CD8-positive, alpha-beta memory T cell (primary cell): ENCODE results near the gene RCC2. TPM values are rescaled to one million over a fixed set of nuclear protein-coding genes. Genes with fewer than 3 reads are reported as not detected.
A peak's percentile ranks its signal among the peaks of the same experiment; 100 is the strongest.

Source experiments
- CTCF ChIA-PET: fragments of 350-600 bp; sonication (Branson Sonifier 250); formaldehyde crosslinking; loops from one replicate; lab custom pipeline; 2021; ENCODE audit warnings: antibody characterized with exemption; lab: Charles Lee
- POLR2A ChIA-PET: fragments of 350-600 bp; sonication (Branson Sonifier 250); formaldehyde crosslinking; loops from one replicate; lab custom pipeline; 2021; ENCODE audit warnings: antibody characterized with exemption; lab: Charles Lee
- DNase-seq, 5 donors: peaks; one replicate each; pipeline versions ENCODE4 v3.0.0 to v3.0.0-alpha.2; 2020 to 2022; ENCODE audit warnings: mixed read lengths in 1 of 5
- H3K27ac ChIP-seq: one replicate; pipeline ENCODE4 v1.7.0; 2013; ENCODE audit warnings: low read depth, mild to moderate bottlenecking, low read length, moderate library complexity
- H3K27me3 ChIP-seq: 2 replicates; pipeline ENCODE4 v1.7.0; 2013; ENCODE audit warnings: low read length, mild to moderate bottlenecking; ENCODE audit not compliant: insufficient read depth, poor library complexity, severe bottlenecking
- H3K36me3 ChIP-seq: 2 replicates; pipeline ENCODE4 v1.7.0; 2013; ENCODE audit warnings: mild to moderate bottlenecking, low read length, moderate library complexity; ENCODE audit not compliant: insufficient read depth
- H3K4me1 ChIP-seq: 2 replicates; pipeline ENCODE4 v1.7.0; 2013; ENCODE audit warnings: mild to moderate bottlenecking, low read length, moderate library complexity; ENCODE audit not compliant: insufficient read depth
- H3K4me3 ChIP-seq: 2 replicates; pipeline ENCODE4 v1.7.0; 2013; ENCODE audit warnings: mild to moderate bottlenecking, low read length
- H3K9me3 ChIP-seq: 2 replicates; pipeline ENCODE4 v1.7.0; 2013; ENCODE audit warnings: mild to moderate bottlenecking, low read length
- H3K27ac Mint-ChIP-seq, 8 donors: one replicate each; pipeline ENCODE4 v1.8.0; 2020 to 2021; ENCODE audit warnings: mixed read lengths in 8 of 8, mild to moderate bottlenecking in 6 of 8, inconsistent platforms in 3 of 8, moderate library complexity in 3 of 8
- H3K27me3 Mint-ChIP-seq, 2 donors: one replicate each; pipeline ENCODE4 v1.8.0; 2020 to 2021; ENCODE audit warnings: mixed read lengths in 2 of 2, mild to moderate bottlenecking in 1 of 2, moderate library complexity in 1 of 2
- H3K36me3 Mint-ChIP-seq, 3 donors: one replicate each; pipeline ENCODE4 v1.8.0; 2020 to 2021; ENCODE audit warnings: mixed read lengths in 3 of 3, inconsistent platforms in 1 of 3, mild to moderate bottlenecking in 1 of 3
- H3K4me1 Mint-ChIP-seq, 3 donors: one replicate each; pipeline ENCODE4 v1.8.0; 2020 to 2021; ENCODE audit warnings: mixed read lengths in 3 of 3, inconsistent platforms in 1 of 3, mild to moderate bottlenecking in 1 of 3
- H3K4me3 Mint-ChIP-seq, 7 donors: one replicate each; pipeline ENCODE4 v1.8.0; 2020 to 2021; ENCODE audit warnings: mixed read lengths in 7 of 7, mild to moderate bottlenecking in 6 of 7, moderate library complexity in 4 of 7, inconsistent platforms in 2 of 7
- H3K9me3 Mint-ChIP-seq, 5 donors: one replicate each; pipeline ENCODE4 v1.8.0; 2020 to 2022; ENCODE audit warnings: mixed read lengths in 5 of 5, mild to moderate bottlenecking in 3 of 5, moderate library complexity in 2 of 5, inconsistent platforms in 1 of 5
- polyA plus RNA-seq: library from polyadenylated mRNA; unstranded; fragments of 300-500 nt; fragmentation: Illumina TruSeq; gene quantifications from one replicate; pipeline ENCODE4 v1.2.3, GENCODE V29; 2021
- total RNA-seq, 2 experiments: library from RNA; stranded (reverse); gene quantifications; one replicate each; pipeline ENCODE4 v1.2.3, GENCODE V29; 2021

Gene RCC2
- total and polyA plus RNA-seq, 3 experiments from 2014 or later: 27.5 to 156 (median 156) TPM

- no peaks in the 10 kb centered on the region for H3K4me1 ChIP-seq
- no peaks in the 10 kb centered on the region for H3K27me3 ChIP-seq
- ChIA-PET POLR2A (no interaction called here), CTCF (no interaction called here)
- H3K27me3 Mint-ChIP-seq: peaks cover 4 to 14% of the 10 kb centered on the region in 2 donors
- no peak overlapping the region for H3K4me3 ChIP-seq
- H3K27ac ChIP-seq: no peak overlapping the region
- H3K36me3 ChIP-seq: no peaks in the 10 kb centered on the region
- H3K9me3 ChIP-seq: no peaks in the 10 kb centered on the region
- no peak overlapping the region for H3K27ac Mint-ChIP-seq
- DNase-seq: no peak
- no peaks in the 10 kb centered on the region for H3K4me1 Mint-ChIP-seq
- no peak overlapping the region for H3K4me3 Mint-ChIP-seq
- no peaks in the 10 kb centered on the region for H3K9me3 Mint-ChIP-seq
- H3K36me3 Mint-ChIP-seq: no peaks in the 10 kb centered on the region
Measured at GRCh38 chr1:17372955-17373354, 66.5 kb downstream of the RCC2 start.

GRCh38 chr1:17371896-17372295, 67.6 kb downstream of the RCC2 start, which contains the start of gene PADI6:
PADI6 (plus strand) TSS chr1:17372196; CDS start chr1:17372246, 50 bp downstream.
- no peaks in the 10 kb centered on the region for H3K4me1 ChIP-seq
- CTCF ChIA-PET: no interaction called here
- no peaks in the 10 kb centered on the region for H3K27me3 ChIP-seq
- no peak for DNase-seq
- H3K27ac ChIP-seq: no peak within 1 kb of the TSS
- no peak within 1 kb of the TSS for H3K27ac Mint-ChIP-seq
- H3K4me3 Mint-ChIP-seq: no peak within 1 kb of the TSS
- H3K9me3 Mint-ChIP-seq: no peaks in the 10 kb centered on the region
- H3K4me1 Mint-ChIP-seq: no peaks in the 10 kb centered on the region
- no peaks in the 10 kb centered on the region for H3K36me3 Mint-ChIP-seq
- H3K36me3 ChIP-seq: no peaks in the 10 kb centered on the region
- peaks cover 5 to 11% of the 10 kb centered on the region in 2 donors for H3K27me3 Mint-ChIP-seq
- POLR2A ChIA-PET: no interaction called here
- H3K4me3 ChIP-seq: no peak within 1 kb of the TSS
- H3K9me3 ChIP-seq: no peaks in the 10 kb centered on the region

- POLR2A ChIA-PET: no interaction called here
- Histone ChIP-seq H3K4me3 (no peak overlapping the region), H3K27me3 (no peaks in the 10 kb centered on the region), H3K4me1 (no peaks in the 10 kb centered on the region), H3K9me3 (no peaks in the 10 kb centered on the region), H3K27ac (no peak overlapping the region), H3K36me3 (no peaks in the 10 kb centered on the region)
- no peaks in the 10 kb centered on the region for H3K4me1 Mint-ChIP-seq
- CTCF ChIA-PET: no interaction called here
- no peak overlapping the region for H3K4me3 Mint-ChIP-seq
- DNase-seq: no peak
- no peaks in the 10 kb centered on the region for H3K9me3 Mint-ChIP-seq
- peak overlapping the region in 1 of 8 donors; percentile 19 for H3K27ac Mint-ChIP-seq
- H3K27me3 Mint-ChIP-seq: peaks cover 6 to 9% of the 10 kb centered on the region in 2 donors
- no peaks in the 10 kb centered on the region for H3K36me3 Mint-ChIP-seq
Measured at GRCh38 chr1:17370618-17371017, 68.9 kb downstream of the RCC2 start.

GRCh38 chr1:17369466-17369865, 70.0 kb downstream of the RCC2 start:
- no peaks in the 10 kb centered on the region for H3K27me3 ChIP-seq
- H3K9me3 ChIP-seq: no peaks in the 10 kb centered on the region
- Mint-ChIP-seq H3K9me3 (no peaks in the 10 kb centered on the region), H3K27me3 (peaks cover 6 to 10% of the 10 kb centered on the region in 2 donors), H3K27ac (no peak overlapping the region), H3K4me3 (no peak overlapping the region), H3K4me1 (no peaks in the 10 kb centered on the region), H3K36me3 (no peaks in the 10 kb centered on the region)
- CTCF ChIA-PET: no interaction called here
- no peak overlapping the region for H3K4me3 ChIP-seq
- H3K27ac ChIP-seq: no peak overlapping the region
- no peaks in the 10 kb centered on the region for H3K4me1 ChIP-seq
- POLR2A ChIA-PET: no interaction called here
- H3K36me3 ChIP-seq: no peaks in the 10 kb centered on the region
- DNase-seq: no peak

GRCh38 chr1:17365293-17365692, 74.2 kb downstream of the RCC2 start:
- Mint-ChIP-seq H3K36me3 (no peaks in the 10 kb centered on the region), H3K4me1 (no peaks in the 10 kb centered on the region), H3K27ac (no peak overlapping the region), H3K27me3 (peaks cover 9 to 20% of the 10 kb centered on the region in 2 donors), H3K9me3 (no peaks in the 10 kb centered on the region), H3K4me3 (no peak overlapping the region)
- no peaks in the 10 kb centered on the region for H3K27me3 ChIP-seq
- ChIA-PET POLR2A (no interaction called here), CTCF (no interaction called here)
- DNase-seq: no peak
- no peaks in the 10 kb centered on the region for H3K4me1 ChIP-seq
- H3K36me3 ChIP-seq: no peaks in the 10 kb centered on the region
- H3K27ac ChIP-seq: no peak overlapping the region
- no peak overlapping the region for H3K4me3 ChIP-seq
- H3K9me3 ChIP-seq: no peaks in the 10 kb centered on the region

- H3K27me3 Mint-ChIP-seq: peaks cover 9 to 20% of the 10 kb centered on the region in 2 donors
- H3K4me3 ChIP-seq: no peak overlapping the region
- no peaks in the 10 kb centered on the region for H3K4me1 Mint-ChIP-seq
- H3K36me3 Mint-ChIP-seq: no peaks in the 10 kb centered on the region
- H3K27me3 ChIP-seq: no peaks in the 10 kb centered on the region
- ChIA-PET CTCF (no interaction called here), POLR2A (no interaction called here)
- no peak overlapping the region for H3K4me3 Mint-ChIP-seq
- H3K4me1 ChIP-seq: no peaks in the 10 kb centered on the region
- H3K27ac Mint-ChIP-seq: no peak overlapping the region
- no peak for DNase-seq
- no peaks in the 10 kb centered on the region for H3K9me3 ChIP-seq
- no peak overlapping the region for H3K27ac ChIP-seq
- no peaks in the 10 kb centered on the region for H3K9me3 Mint-ChIP-seq
- no peaks in the 10 kb centered on the region for H3K36me3 ChIP-seq
Measured at GRCh38 chr1:17363771-17364170, 75.7 kb downstream of the RCC2 start.

GRCh38 chr1:17363351-17363750, 76.1 kb downstream of the RCC2 start:
- CTCF ChIA-PET: no interaction called here
- Mint-ChIP-seq H3K36me3 (no peaks in the 10 kb centered on the region), H3K4me3 (no peak overlapping the region), H3K9me3 (no peaks in the 10 kb centered on the region), H3K4me1 (no peaks in the 10 kb centered on the region), H3K27ac (no peak overlapping the region), H3K27me3 (peaks cover 9 to 20% of the 10 kb centered on the region in 2 donors)
- Histone ChIP-seq H3K9me3 (no peaks in the 10 kb centered on the region), H3K27ac (no peak overlapping the region), H3K27me3 (no peaks in the 10 kb centered on the region), H3K4me3 (no peak overlapping the region), H3K4me1 (no peaks in the 10 kb centered on the region), H3K36me3 (no peaks in the 10 kb centered on the region)
- DNase-seq: no peak
- POLR2A ChIA-PET: no interaction called here

- Mint-ChIP-seq H3K27me3 (peaks cover 6 to 20% of the 10 kb centered on the region in 2 donors), H3K4me1 (peaks cover 0 to 1% (median 1%) of the 10 kb centered on the region in 3 donors), H3K27ac (no peak overlapping the region), H3K9me3 (no peaks in the 10 kb centered on the region), H3K4me3 (no peak overlapping the region), H3K36me3 (no peaks in the 10 kb centered on the region)
- Histone ChIP-seq H3K36me3 (no peaks in the 10 kb centered on the region), H3K4me1 (no peaks in the 10 kb centered on the region), H3K27me3 (no peaks in the 10 kb centered on the region), H3K9me3 (no peaks in the 10 kb centered on the region), H3K27ac (no peak overlapping the region), H3K4me3 (no peak overlapping the region)
- ChIA-PET CTCF (no interaction called here), POLR2A (no interaction called here)
- DNase-seq: no peak
Measured at GRCh38 chr1:17361687-17362086, 77.8 kb downstream of the RCC2 start.
